DOHH2 (cell line): ENCODE measurements around the gene CRPPA.

Source experiments
- CTCF ChIP-seq: fragments of 200-600 bp; sonication (generic); IDR thresholded peaks from one replicate; pipeline ENCODE4 v1.5.1; 2014; ENCODE audit warnings: antibody characterized with exemption, mild to moderate bottlenecking, low read depth, low read length; ENCODE audit not compliant: poor library complexity, severe bottlenecking
- EZH2phosphoT487 ChIP-seq: fragments of 200-600 bp; sonication (generic); IDR thresholded peaks from 2 replicates; pipeline ENCODE4 v1.6.1; 2017; ENCODE audit warnings: borderline replicate concordance, mild to moderate bottlenecking, antibody characterized with exemption, low read length, moderate library complexity, mixed read lengths

GRCh38 chr7:16398146-16399017 lies 23.0 kb downstream of the CRPPA start:
- TF ChIP-seq CTCF (no peak), EZH2phosphoT487 (no peak)
